CD14-positive monocyte (primary cell): ENCODE data around the gene OR7E24. TPM values are rescaled to one million over a fixed set of nuclear protein-coding genes. Genes with fewer than 3 reads are reported as not detected.

Experiments
- DNase-seq, 3 donors: peaks; one replicate each; pipeline ENCODE4 v3.0.0-alpha.2; 2011 to 2022
- H2AFZ ChIP-seq: 2 replicates; pipeline ENCODE4 v1.6.0; 2012; ENCODE audit warnings: mild to moderate bottlenecking, low read depth, low read length, inconsistent platforms; ENCODE audit not compliant: insufficient read depth, poor library complexity, severe bottlenecking
- H3K27ac ChIP-seq, 2 donors: 1 replicate in 1 of 2; 2 replicates in 1 of 2; pipeline ENCODE4 v1.5.1; 2012 to 2013; ENCODE audit warnings: low read length in 2 of 2, control low read depth in 1 of 2, inconsistent platforms in 1 of 2, low read depth in 1 of 2, mild to moderate bottlenecking in 1 of 2
- H3K27me3 ChIP-seq, 2 donors: one replicate each; pipeline versions ENCODE4 v1.6.0 to v1.6.1; 2011 to 2013; ENCODE audit warnings: low read length in 2 of 2; ENCODE audit not compliant: control insufficient read depth in 2 of 2, insufficient read depth in 2 of 2
- H3K36me3 ChIP-seq, 2 donors: replicated peaks in 1 of 2; 1 replicate in 1 of 2; 2 replicates in 1 of 2; pipeline versions ENCODE4 v1.5.1 to v1.6.1; 2012 to 2013; ENCODE audit warnings: low read length in 2 of 2, control low read depth in 1 of 2, inconsistent platforms in 1 of 2, mild to moderate bottlenecking in 1 of 2; ENCODE audit not compliant: insufficient read depth in 2 of 2, control insufficient read depth in 1 of 2
- H3K4me1 ChIP-seq, 2 donors: 1 replicate in 1 of 2; 2 replicates in 1 of 2; pipeline versions ENCODE4 v1.5.1 to v1.6.1; 2012 to 2013; ENCODE audit warnings: low read length in 2 of 2, control low read depth in 1 of 2, inconsistent platforms in 1 of 2, mild to moderate bottlenecking in 1 of 2, moderate library complexity in 1 of 2; ENCODE audit not compliant: insufficient read depth in 2 of 2, control insufficient read depth in 1 of 2
- H3K4me2 ChIP-seq: replicated peaks from 2 replicates; pipeline ENCODE3; 2012; ENCODE audit warnings: low read length, moderate library complexity, mild to moderate bottlenecking; ENCODE audit not compliant: poor library complexity, severe bottlenecking; ENCODE audit errors: extremely low read depth
- H3K4me3 ChIP-seq, 3 experiments: fragments of 200-600 bp in 1 of 3; sonication (generic) in 1 of 3; replicated peaks in 1 of 3; 1 replicate in 2 of 3; 2 replicates in 1 of 3; pipeline ENCODE4 v1.5.1; 2011 to 2013; ENCODE audit warnings: low read length in 3 of 3, mild to moderate bottlenecking in 3 of 3, control low read depth in 2 of 3, low read depth in 2 of 3, inconsistent platforms in 1 of 3, moderate library complexity in 1 of 3
- H3K79me2 ChIP-seq: 2 replicates; pipeline ENCODE4 v1.6.0; 2012; ENCODE audit warnings: mild to moderate bottlenecking, control low read depth, inconsistent platforms, low read length, moderate library complexity; ENCODE audit not compliant: insufficient read depth
- H3K9ac ChIP-seq: 2 replicates; pipeline ENCODE4 v1.6.0; 2017; ENCODE audit warnings: low read length, mild to moderate bottlenecking; ENCODE audit not compliant: insufficient read depth, poor library complexity, severe bottlenecking
- H3K9me3 ChIP-seq, 2 donors: replicated peaks in 1 of 2; 1 replicate in 1 of 2; 2 replicates in 1 of 2; pipeline versions ENCODE4 v1.5.1 to v1.6.1; 2012 to 2013; ENCODE audit warnings: low read length in 2 of 2, control low read depth in 1 of 2; ENCODE audit not compliant: control insufficient read depth in 1 of 2, insufficient read depth in 1 of 2
- H4K20me1 ChIP-seq: 2 replicates; pipeline ENCODE4 v1.6.0; 2012; ENCODE audit warnings: mild to moderate bottlenecking, low read length, control low read depth, moderate library complexity; ENCODE audit not compliant: insufficient read depth
- H3K27ac Mint-ChIP-seq, 7 donors: one replicate each; pipeline ENCODE4 v1.8.0; 2020; ENCODE audit warnings: mild to moderate bottlenecking in 7 of 7, mixed read lengths in 7 of 7, moderate library complexity in 6 of 7, inconsistent platforms in 2 of 7
- H3K27me3 Mint-ChIP-seq, 3 donors: one replicate each; pipeline ENCODE4 v1.8.0; 2021 to 2022; ENCODE audit warnings: low read depth in 3 of 3, mild to moderate bottlenecking in 3 of 3, mixed read lengths in 3 of 3, moderate library complexity in 3 of 3, inconsistent platforms in 1 of 3
- H3K36me3 Mint-ChIP-seq, 2 donors: one replicate each; pipeline ENCODE4 v1.8.0; 2020; ENCODE audit warnings: mixed read lengths in 2 of 2, inconsistent platforms in 1 of 2, mild to moderate bottlenecking in 1 of 2
- H3K4me1 Mint-ChIP-seq: one replicate; pipeline ENCODE4 v1.8.0; 2020; ENCODE audit warnings: mild to moderate bottlenecking, mixed read lengths
- H3K4me3 Mint-ChIP-seq, 2 donors: one replicate each; pipeline ENCODE4 v1.8.0; 2020; ENCODE audit warnings: mild to moderate bottlenecking in 2 of 2, mixed read lengths in 2 of 2, moderate library complexity in 1 of 2
- H3K9me3 Mint-ChIP-seq, 7 donors: one replicate each; pipeline ENCODE4 v1.8.0; 2020 to 2022; ENCODE audit warnings: mixed read lengths in 7 of 7, mild to moderate bottlenecking in 6 of 7, moderate library complexity in 6 of 7, inconsistent platforms in 2 of 7
- WGBS: methylation state at CpG from one replicate; pipeline ENCODE4 v1.1.5; 2013; ENCODE audit warnings: missing lambda C conversion rate; ENCODE audit not compliant: insufficient coverage; 5-methylcytosine and 5-hydroxymethylcytosine counted together
- intact Hi-C, 2 donors: fragments of 100-400 bp; cut with micrococcal nuclease; formaldehyde crosslinking; loops; one replicate each; pipeline versions ENCODE4 v1.15.0 to v1.15.1; 2023
- polyA plus RNA-seq, 3 donors: library from polyadenylated mRNA; depleted of rRNA in 1 of 3; unstranded in 2 of 3; stranded (reverse) in 1 of 3; fragments of 300-500 nt in 2 of 3; fragments of >200 nt in 1 of 3; fragmentation: Illumina TruSeq in 2 of 3; gene quantifications; 1 replicate in 2 of 3; 2 replicates in 1 of 3; pipeline ENCODE4 v1.2.3, GENCODE V29; 2012 to 2021
- TF ChIP-seq, protein P1 (sequence below): fragments of 200-600 bp; IDR thresholded peaks from one replicate; pipeline ENCODE4 v1.8.0; 2022; ENCODE audit warnings: antibody characterized with exemption, mild to moderate bottlenecking

Gene OR7E24
- polyA plus RNA-seq, 3 donors = not detected

DNA sequence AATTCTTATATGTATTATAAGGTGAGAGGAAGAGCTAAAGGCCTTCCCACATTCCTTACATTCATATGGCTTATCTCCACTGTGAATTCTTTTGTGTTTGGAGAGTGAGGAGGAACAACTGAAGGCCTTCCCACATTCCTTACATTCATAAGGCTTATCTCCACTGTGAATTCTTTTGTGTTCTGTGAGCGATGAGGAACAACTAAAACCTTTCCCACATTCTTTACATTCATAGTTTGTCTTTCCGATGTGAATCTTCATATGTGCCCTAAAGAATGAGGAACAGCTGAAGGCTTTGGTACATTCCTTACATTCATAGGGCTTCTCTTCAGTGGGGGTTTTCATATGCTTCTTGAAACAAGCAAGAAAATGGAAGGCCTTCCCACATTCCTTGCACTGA lies 45.6 kb downstream of the OR7E24 start:
- Histone ChIP-seq H3K4me1 (no peaks in the 10 kb centered on the region), H3K36me3 (peaks cover 37 to 71% of the 10 kb centered on the region in 2 donors), H3K27ac (no peak overlapping the region), H3K9ac (no peak overlapping the region), H3K4me2 (no peak overlapping the region), H3K79me2 (no peaks in the 10 kb centered on the region), H3K27me3 (no peaks in the 10 kb centered on the region), H3K4me3 (peak overlapping the region in 1 of 3 experiments; percentile 28), H2AFZ (no peak overlapping the region), H3K9me3 (peaks cover 54 to 100% of the 10 kb centered on the region in 2 donors), H4K20me1 (no peaks in the 10 kb centered on the region)
- H3K27me3 Mint-ChIP-seq = no peaks in the 10 kb centered on the region
- no peaks in the 10 kb centered on the region for H3K4me1 Mint-ChIP-seq
- no peak overlapping the region for H3K27ac Mint-ChIP-seq
- no peak overlapping the region for H3K4me3 Mint-ChIP-seq
- no CpG with 5 or more reads among the region's 2 CpGs for WGBS
- peaks cover 61 to 95% (median 89%) of the 10 kb centered on the region in 7 donors for H3K9me3 Mint-ChIP-seq
- TF ChIP-seq, protein P1, sequence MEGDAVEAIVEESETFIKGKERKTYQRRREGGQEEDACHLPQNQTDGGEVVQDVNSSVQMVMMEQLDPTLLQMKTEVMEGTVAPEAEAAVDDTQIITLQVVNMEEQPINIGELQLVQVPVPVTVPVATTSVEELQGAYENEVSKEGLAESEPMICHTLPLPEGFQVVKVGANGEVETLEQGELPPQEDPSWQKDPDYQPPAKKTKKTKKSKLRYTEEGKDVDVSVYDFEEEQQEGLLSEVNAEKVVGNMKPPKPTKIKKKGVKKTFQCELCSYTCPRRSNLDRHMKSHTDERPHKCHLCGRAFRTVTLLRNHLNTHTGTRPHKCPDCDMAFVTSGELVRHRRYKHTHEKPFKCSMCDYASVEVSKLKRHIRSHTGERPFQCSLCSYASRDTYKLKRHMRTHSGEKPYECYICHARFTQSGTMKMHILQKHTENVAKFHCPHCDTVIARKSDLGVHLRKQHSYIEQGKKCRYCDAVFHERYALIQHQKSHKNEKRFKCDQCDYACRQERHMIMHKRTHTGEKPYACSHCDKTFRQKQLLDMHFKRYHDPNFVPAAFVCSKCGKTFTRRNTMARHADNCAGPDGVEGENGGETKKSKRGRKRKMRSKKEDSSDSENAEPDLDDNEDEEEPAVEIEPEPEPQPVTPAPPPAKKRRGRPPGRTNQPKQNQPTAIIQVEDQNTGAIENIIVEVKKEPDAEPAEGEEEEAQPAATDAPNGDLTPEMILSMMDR = no peak
- no peak for DNase-seq
- peaks cover 54 to 70% of the 10 kb centered on the region in 2 donors for H3K36me3 Mint-ChIP-seq
- intact Hi-C loops = no loop called here

Other genes starting within 250 kb of the OR7E24 start
- gene MUC16, start 240.5 kb upstream of the OR7E24 start, polyA plus RNA-seq = not detected
- not detected for gene OR1M1, start 163.9 kb upstream of the OR7E24 start, polyA plus RNA-seq
- not detected for gene OR7G2, start 143.5 kb upstream of the OR7E24 start, polyA plus RNA-seq
- gene OR7G1, start 135.2 kb upstream of the OR7E24 start, polyA plus RNA-seq = not detected
- gene OR7G3, start 124.0 kb upstream of the OR7E24 start, polyA plus RNA-seq = not detected
- 10 to 100 TPM; 17.3 to 25.5 (median 20.7) TPM for gene ZNF317, start 110.5 kb upstream of the OR7E24 start, polyA plus RNA-seq
- under 1 TPM in 1 of 3 donors, not detected in 2; 0.05 TPM for gene OR7D2, start 72.0 kb upstream of the OR7E24 start, polyA plus RNA-seq
- not detected for gene OR7D4, start 31.3 kb upstream of the OR7E24 start, polyA plus RNA-seq
- 10 to 100 TPM in 1 of 3 donors, 1 to 10 TPM in 2; 3.4 to 18.5 (median 5.6) TPM for gene ZNF699, start 58.9 kb downstream of the OR7E24 start, polyA plus RNA-seq
- 10 to 100 TPM in 1 of 3 donors, 1 to 10 TPM in 2; 9.0 to 16.0 (median 9.1) TPM for gene ZNF559, start 73.2 kb downstream of the OR7E24 start, polyA plus RNA-seq
- gene ZNF177, start 112.1 kb downstream of the OR7E24 start, polyA plus RNA-seq = under 1 TPM in 2 of 3 donors, not detected in 1; 0.22 to 0.51 TPM
- gene ZNF266, start 184.6 kb downstream of the OR7E24 start, polyA plus RNA-seq = 10 to 100 TPM in 1 of 3 donors, 1 to 10 TPM in 2; 5.1 to 33.3 (median 8.5) TPM
- not detected for gene ZNF560, start 247.7 kb downstream of the OR7E24 start, polyA plus RNA-seq